RWPE2 (cell line): ENCODE measurements around the gene DENND1A.

Source experiments
- ATAC-seq: fragments of 200-7000 bp; cut with Tn5 transposase; 3 replicates; pipeline ENCODE4 v1.9.1; 2021; ENCODE audit warnings: low read depth
- DNase-seq: peaks from one replicate; pipeline ENCODE4 v3.0.0-alpha.2; 2020; ENCODE audit warnings: low spot score
- H3K27ac ChIP-seq: fragments of 450-650 bp; 2 replicates; pipeline ENCODE4 v1.5.1; 2017; ENCODE audit warnings: mild to moderate bottlenecking; ENCODE audit not compliant: poor library complexity, severe bottlenecking
- H3K27me3 ChIP-seq: fragments of 250-450 bp; sonication (Bioruptor Pico); 2 replicates; pipeline ENCODE4 v1.5.1; 2021; ENCODE audit warnings: mild to moderate bottlenecking, moderate library complexity; ENCODE audit not compliant: insufficient read depth, poor library complexity, severe bottlenecking
- H3K36me3 ChIP-seq: fragments of 250-450 bp; sonication (Bioruptor Pico); 2 replicates; pipeline ENCODE4 v1.5.1; 2020; ENCODE audit warnings: low read depth, mild to moderate bottlenecking, moderate library complexity
- H3K4me1 ChIP-seq: fragments of 250-450 bp; sonication (Bioruptor Pico); 2 replicates; pipeline ENCODE4 v1.5.1; 2021; ENCODE audit warnings: mild to moderate bottlenecking, moderate library complexity; ENCODE audit not compliant: insufficient read depth, poor library complexity, severe bottlenecking
- H3K4me3 ChIP-seq: fragments of 250-450 bp; sonication (Bioruptor Pico); 2 replicates; pipeline ENCODE4 v1.5.1; 2021; ENCODE audit warnings: mild to moderate bottlenecking, moderate library complexity; ENCODE audit not compliant: severe bottlenecking
- H3K9me3 ChIP-seq: fragments of 250-450 bp; sonication (Bioruptor Pico); 2 replicates; pipeline ENCODE4 v1.5.1; 2021; ENCODE audit warnings: mild to moderate bottlenecking, moderate library complexity; ENCODE audit not compliant: severe bottlenecking
- TF ChIP-seq, protein P1 (sequence below): fragments of 450-650 bp; IDR thresholded peaks from one replicate; pipeline ENCODE4 v1.5.1; 2017; ENCODE audit warnings: mild to moderate bottlenecking, moderate library complexity; ENCODE audit not compliant: poor library complexity, severe bottlenecking

DENND1A gene

GRCh38 chr9:123370526-123371227 is 559.2 kb downstream of the DENND1A start:
- no peaks in the 10 kb centered on the region for H3K9me3 ChIP-seq
- no peak overlapping the region for H3K4me3 ChIP-seq
- ATAC-seq (no peak), DNase-seq (no peak)
- H3K4me1 ChIP-seq, result no peaks in the 10 kb centered on the region
- H3K27me3 ChIP-seq, result peaks cover 33% of the 10 kb centered on the region
- H3K36me3 ChIP-seq, result no peaks in the 10 kb centered on the region
- TF ChIP-seq, protein P1, sequence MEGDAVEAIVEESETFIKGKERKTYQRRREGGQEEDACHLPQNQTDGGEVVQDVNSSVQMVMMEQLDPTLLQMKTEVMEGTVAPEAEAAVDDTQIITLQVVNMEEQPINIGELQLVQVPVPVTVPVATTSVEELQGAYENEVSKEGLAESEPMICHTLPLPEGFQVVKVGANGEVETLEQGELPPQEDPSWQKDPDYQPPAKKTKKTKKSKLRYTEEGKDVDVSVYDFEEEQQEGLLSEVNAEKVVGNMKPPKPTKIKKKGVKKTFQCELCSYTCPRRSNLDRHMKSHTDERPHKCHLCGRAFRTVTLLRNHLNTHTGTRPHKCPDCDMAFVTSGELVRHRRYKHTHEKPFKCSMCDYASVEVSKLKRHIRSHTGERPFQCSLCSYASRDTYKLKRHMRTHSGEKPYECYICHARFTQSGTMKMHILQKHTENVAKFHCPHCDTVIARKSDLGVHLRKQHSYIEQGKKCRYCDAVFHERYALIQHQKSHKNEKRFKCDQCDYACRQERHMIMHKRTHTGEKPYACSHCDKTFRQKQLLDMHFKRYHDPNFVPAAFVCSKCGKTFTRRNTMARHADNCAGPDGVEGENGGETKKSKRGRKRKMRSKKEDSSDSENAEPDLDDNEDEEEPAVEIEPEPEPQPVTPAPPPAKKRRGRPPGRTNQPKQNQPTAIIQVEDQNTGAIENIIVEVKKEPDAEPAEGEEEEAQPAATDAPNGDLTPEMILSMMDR, result no peak
- H3K27ac ChIP-seq, result no peak overlapping the region

- no peak overlapping the region for H3K4me3 ChIP-seq
- TF ChIP-seq, protein P1, result no peak
- DNase-seq (no peak), ATAC-seq (no peak)
- no peaks in the 10 kb centered on the region for H3K9me3 ChIP-seq
- H3K27me3 ChIP-seq, result peaks cover 31% of the 10 kb centered on the region
- H3K36me3 ChIP-seq, result no peaks in the 10 kb centered on the region
- H3K4me1 ChIP-seq, result no peaks in the 10 kb centered on the region
- no peak overlapping the region for H3K27ac ChIP-seq
Measured at GRCh38 chr9:123370108-123370507, 559.8 kb downstream of the DENND1A start.

DNA sequence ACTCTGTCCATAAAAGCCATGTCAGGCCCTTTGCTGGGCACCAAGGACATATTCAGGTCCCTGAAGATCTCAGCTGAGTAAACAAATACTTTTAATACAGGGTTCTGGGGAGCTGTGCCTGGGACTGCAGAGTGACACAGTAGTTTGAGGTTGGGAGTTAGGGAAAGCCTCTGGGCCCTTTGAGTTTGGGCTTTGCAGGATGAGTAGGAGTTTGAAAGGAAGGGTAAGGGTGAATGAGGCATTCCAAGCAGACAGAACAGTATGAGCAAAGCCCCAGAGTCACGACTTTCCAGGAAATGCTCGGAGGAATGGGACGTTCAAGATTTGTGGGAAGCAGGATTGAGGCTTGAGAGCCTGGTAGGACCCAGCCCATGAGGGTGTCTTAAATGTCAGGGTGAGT is 560.6 kb downstream of the DENND1A start:
- Histone ChIP-seq H3K9me3 (no peaks in the 10 kb centered on the region), H3K27ac (no peak overlapping the region), H3K27me3 (peaks cover 23% of the 10 kb centered on the region), H3K4me1 (no peaks in the 10 kb centered on the region), H3K4me3 (no peak overlapping the region), H3K36me3 (no peaks in the 10 kb centered on the region)
- ATAC-seq (no peak), DNase-seq (no peak)
- TF ChIP-seq, protein P1, result no peak

- Histone ChIP-seq H3K27ac (no peak overlapping the region), H3K4me3 (no peak overlapping the region), H3K4me1 (no peaks in the 10 kb centered on the region), H3K36me3 (no peaks in the 10 kb centered on the region), H3K27me3 (peaks cover 16% of the 10 kb centered on the region), H3K9me3 (no peaks in the 10 kb centered on the region)
- DNase-seq, result no peak
- ATAC-seq, result no peak
- TF ChIP-seq, protein P1, result no peak
Measured at GRCh38 chr9:123368536-123369153, 561.3 kb downstream of the DENND1A start.

- TF ChIP-seq, protein P1, result no peak
- no peaks in the 10 kb centered on the region for H3K36me3 ChIP-seq
- no peaks in the 10 kb centered on the region for H3K9me3 ChIP-seq
- H3K4me3 ChIP-seq, result no peak overlapping the region
- peaks cover 14% of the 10 kb centered on the region for H3K27me3 ChIP-seq
- DNase-seq, result no peak
- no peak; the same call in 2 of the 3 replicates for ATAC-seq
- no peaks in the 10 kb centered on the region for H3K4me1 ChIP-seq
- H3K27ac ChIP-seq, result no peak overlapping the region
Measured at GRCh38 chr9:123368023-123368422, 561.9 kb downstream of the DENND1A start.
